ENCODE measurements around the gene CDKN2B-AS1.

The CDKN2B-AS1 gene

GRCh38 chr9:21982861-21983560 is 11.6 kb upstream of the CDKN2B-AS1 start:
- no peak for DNase-seq (ENCODE audit: low read depth in 2 of 2)

GRCh38 chr9:21983561-21983935 is 11.0 kb upstream of the CDKN2B-AS1 start:
- no peak for DNase-seq (ENCODE audit: low read depth in 2 of 2)

DNA sequence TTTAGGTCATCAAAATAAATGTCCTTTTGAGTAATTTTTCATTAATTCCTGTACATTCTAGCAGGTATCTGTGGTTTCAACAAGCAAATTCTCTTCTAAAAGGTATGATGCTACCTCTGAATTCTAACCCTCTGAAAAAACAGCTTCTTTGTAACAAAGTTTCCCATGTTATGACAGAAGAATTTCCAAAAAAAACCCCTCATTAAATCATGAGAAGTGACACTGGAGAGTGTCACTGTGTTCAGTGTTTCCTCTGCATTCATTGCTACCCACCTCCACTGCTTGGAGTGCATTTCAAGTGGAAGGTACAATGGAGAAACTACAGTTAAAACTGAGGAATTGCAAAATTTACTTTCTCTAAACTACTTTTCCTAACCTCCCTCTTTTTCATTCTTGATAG is 10.5 kb upstream of the CDKN2B-AS1 start:
- no peak for DNase-seq (ENCODE audit: low read depth in 2 of 2)

- no peak for DNase-seq (ENCODE audit: low read depth in 2 of 2)
Measured at GRCh38 chr9:21985964-21986667, 8.5 kb upstream of the CDKN2B-AS1 start.

GRCh38 chr9:21988056-21988990 is 6.3 kb upstream of the CDKN2B-AS1 start:
- DNase-seq (ENCODE audit: low read depth in 2 of 2), result no peak

DNA sequence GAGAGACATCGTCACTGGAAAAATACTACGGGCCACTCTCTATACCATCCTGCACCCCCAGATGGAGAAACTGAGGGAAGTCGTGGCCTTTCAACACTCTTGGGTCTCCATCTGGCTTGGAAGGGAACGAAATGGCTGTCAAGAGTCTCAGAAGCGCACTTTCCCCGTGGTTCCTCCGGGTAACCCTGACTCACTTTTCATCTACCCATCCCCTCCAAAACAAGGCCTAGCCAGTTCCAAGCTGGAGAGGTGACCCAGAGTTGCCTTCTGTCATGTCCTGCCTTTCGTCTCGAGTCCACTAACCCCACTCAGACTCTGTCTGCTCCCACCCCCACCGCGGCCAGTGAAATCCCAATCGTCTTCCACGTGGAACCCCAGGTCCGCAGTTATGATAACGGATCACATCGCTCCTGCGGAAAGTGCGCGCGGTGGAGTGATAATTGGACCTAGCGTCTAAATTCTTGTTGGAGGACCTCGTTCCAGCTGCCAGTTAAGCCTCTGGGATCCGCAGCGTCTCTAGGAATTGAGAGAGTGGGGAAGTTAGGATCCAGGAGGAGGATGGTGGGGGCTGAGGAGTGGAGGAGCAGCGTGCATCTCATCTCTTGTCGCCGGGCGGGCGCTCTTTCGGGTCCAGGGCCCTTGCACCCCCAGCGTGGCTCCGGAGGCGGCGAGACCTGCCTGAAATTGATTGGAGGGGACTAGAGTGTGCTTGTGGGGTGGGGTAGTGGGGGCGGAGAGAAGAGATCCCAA is 5.0 kb upstream of the CDKN2B-AS1 start:
- DNase-seq (ENCODE audit: low read depth in 2 of 2), result no peak

GRCh38 chr9:21991072-21991959 is 3.3 kb upstream of the CDKN2B-AS1 start:
- no peak for DNase-seq (ENCODE audit: low read depth in 2 of 2)

DNA sequence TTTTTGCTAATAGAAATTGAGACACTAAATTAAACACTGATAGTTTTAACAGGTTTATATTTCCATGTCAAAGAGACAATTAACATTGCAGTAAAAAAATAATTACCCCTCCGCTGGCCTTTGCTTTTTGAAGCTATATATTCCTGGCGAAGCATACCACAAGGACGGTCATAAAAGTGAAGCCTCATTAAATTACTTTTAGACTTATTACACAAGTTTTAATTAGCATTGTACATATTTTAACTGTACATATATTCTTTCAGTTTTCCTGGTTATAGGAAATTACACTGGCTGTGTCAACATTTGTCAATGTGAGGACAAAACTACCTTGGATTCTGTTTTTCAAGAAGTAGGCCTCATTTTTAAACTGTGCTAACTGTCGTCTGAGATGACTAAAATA is 1.6 kb upstream of the CDKN2B-AS1 start:
- DNase-seq (ENCODE audit: low read depth in 2 of 2), result no peak

DNA sequence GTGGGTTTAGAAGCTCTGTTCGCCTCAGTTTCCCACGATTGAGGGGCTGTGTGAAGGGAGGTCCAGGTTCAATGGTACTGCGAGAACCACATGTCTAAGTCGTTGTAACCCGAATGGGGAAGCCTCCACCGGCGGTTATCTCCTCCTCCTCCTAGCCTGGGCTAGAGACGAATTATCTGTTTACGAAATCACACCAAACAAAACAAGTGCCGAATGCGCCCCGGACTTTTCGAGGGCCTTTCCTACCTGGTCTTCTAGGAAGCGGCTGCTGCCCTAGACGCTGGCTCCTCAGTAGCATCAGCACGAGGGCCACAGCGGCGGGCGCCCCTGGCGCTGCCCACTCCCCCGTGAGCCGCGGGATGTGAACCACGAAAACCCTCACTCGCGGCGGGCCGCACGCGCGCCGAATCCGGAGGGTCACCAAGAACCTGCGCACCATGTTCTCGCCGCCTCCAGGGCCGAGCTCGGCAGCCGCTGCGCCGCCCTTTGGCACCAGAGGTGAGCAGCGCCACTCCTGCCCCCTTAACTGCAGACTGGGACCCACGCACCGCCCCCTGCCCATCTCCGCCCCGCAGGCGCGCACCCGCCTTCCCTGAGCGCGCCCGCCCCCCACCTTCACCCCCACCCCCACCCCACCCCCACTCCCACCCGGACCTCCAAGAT is 567 bp upstream of the CDKN2B-AS1 start, which contains the start of gene CDKN2A:
TSS of gene CDKN2A (minus strand) at position 500 of the 663 bp plus-strand sequence.
- no peak for DNase-seq (ENCODE audit: low read depth in 2 of 2)

DNA sequence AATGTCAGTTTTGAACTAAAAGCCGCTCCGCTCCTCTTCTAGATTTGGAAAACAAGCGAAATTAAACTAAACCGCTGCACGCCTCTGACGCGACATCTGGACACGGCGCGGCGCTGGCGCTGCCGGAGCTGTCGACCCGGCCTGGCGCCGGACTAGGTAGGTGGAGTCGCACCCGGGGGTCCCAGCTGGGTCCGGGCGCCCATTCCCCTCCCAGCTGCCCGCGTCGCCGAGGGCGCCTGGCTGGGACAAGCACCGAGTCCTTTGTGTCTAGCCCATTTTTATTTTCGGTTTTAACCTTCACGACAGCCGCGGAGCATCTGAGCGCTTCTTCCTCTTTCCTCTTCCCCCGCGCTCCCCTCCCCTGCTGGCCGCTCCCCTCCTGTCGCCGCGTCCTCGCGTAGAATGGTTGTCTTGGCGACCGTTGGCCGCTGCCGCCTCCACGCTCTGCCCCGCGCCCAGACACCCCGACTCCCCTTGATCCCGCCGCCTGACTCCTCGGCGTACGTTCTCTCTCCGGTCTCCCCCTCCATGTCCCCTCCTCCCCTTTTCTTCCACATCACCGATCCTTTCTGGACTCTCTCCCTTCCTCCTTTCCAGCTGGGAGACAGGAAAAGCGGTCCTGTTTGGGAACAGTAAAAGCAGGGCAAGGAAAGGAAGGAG is 545 bp downstream of the CDKN2B-AS1 start:
- peak in 1 of 2 experiments; percentile 52 for DNase-seq (ENCODE audit: low read depth in 2 of 2)

DNA sequence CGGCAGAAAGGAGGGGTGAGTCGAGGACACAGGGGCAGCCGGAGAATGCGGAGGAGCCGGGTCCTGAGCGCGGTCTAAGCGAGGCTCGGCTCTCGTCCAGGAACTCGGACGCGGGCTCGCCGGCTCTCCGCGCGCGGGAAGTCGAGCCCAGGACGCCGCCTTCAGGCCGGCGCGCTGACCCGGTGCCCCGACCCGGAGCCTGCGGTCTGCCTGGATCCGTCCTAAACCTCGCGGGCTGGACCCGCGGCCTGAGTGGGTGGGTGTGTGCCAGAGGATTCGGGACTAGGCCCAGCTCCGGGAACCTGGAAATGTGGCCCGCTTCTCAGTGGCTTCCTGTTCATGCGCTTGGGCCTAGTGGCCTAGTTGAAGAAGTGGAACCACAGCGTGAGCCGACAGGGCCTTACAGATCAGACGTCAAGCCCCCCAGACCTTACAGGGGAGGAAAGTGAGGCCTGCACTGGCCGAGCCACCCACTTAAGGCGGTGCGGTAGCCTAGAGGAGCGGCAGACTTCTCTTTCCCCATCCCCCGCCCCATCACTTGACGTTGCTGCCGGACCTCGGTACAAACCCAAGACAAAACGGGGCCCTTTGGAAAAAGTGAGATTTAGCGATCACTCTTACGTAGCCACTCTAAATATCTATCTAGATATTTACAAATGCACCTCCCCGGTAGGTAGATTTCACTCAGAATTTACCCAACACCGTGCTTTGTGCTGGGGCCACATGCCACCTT is 1.2 kb downstream of the CDKN2B-AS1 start:
- no peak for DNase-seq (ENCODE audit: low read depth in 2 of 2)

- no peak for DNase-seq (ENCODE audit: low read depth in 2 of 2)
Measured at GRCh38 chr9:21996438-21996837, 1.8 kb downstream of the CDKN2B-AS1 start.

- DNase-seq (ENCODE audit: low read depth in 2 of 2), result no peak
Measured at GRCh38 chr9:21996858-21997257, 2.3 kb downstream of the CDKN2B-AS1 start.

DNA sequence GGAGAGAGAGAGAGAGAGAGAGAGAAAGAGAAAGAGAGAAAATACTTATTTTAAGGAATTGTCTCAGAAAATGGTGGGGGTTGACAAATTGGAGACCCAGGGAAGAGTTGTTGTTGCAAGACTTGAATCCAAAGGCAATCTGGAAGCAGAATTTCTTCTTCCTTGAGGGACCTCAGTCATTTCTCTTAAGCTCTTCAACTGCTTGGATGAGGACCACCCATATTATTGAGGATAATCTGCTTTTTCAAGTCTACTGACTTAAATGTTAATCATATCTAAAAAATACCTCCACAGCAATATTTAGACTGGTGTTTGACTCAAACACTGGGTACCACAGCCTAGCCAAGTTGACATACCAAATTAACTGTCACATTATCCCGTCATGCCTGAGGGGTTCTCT is 2.9 kb downstream of the CDKN2B-AS1 start:
- no peak for DNase-seq (ENCODE audit: low read depth in 2 of 2)

- no peak for DNase-seq (ENCODE audit: low read depth in 2 of 2)
Measured at GRCh38 chr9:21998026-21998425, 3.4 kb downstream of the CDKN2B-AS1 start.

DNA sequence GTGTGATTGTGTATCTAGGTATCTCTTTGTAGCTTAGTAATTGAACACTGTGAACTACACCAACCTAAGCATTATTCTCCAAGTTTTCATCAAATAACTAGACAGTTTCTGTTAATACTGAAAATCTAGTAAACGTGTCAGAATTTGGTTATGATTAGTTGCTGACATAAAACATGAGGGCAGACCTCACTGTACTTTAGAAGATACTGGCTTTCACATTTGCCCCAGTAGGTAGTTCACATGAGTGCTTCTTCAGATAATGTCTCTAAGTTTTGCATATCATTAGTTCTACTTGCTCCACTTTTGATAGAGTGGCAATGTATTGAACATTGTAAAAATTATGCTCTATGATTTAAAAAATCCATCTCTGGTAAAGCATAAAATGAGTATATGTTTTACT is 7.4 kb downstream of the CDKN2B-AS1 start:
- DNase-seq (ENCODE audit: low read depth in 2 of 2), result no peak

DNA sequence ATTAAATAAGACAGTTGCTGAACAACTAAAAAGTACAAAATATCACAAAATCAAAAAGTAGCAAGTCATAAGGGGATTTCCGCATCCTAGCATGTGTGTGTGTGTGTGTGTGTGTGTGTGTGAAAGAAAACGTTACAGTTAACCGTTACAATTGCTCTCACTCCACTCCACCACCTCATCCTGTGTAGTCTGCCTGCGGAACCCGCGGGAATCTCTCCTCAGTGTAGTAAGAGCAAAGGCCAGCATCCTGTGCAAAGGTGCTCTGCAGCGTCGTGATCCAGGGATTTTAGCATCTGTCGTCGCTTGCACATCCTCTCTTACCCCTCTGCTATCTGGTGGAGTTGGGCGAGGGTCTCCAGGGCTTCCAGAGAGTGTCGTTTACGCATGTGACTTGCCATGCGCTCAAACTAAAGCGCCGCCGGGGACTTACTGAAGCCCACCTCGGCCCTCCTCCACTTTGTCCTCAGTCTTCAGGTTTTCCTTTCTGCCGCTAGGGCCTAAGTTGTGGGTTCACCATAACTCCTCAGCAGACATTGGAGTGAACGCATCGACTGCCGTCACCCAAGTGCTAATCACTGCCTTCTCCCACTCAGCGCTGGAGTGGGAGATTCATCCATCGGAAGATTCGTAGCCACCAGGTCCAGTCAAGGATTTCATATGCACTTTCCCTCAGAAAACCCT is 10.6 kb downstream of the CDKN2B-AS1 start:
- no peak for DNase-seq (ENCODE audit: low read depth in 2 of 2)

Measured in stimulated activated CD4-positive, alpha-beta T cell treated with anti-CD3 and anti-CD28 coated beads, Interleukin-12 subunit alpha, Interleukin-12 subunit beta, amount 100 ng/mL, for 24 hours (primary cell).